Dedifferentiated amniotic fluid mesenchymal stem cell (primary cell): ENCODE results near the gene STEEP1.

Experiments
- DNase-seq: peaks from one replicate; pipeline ENCODE4 v3.0.0-alpha.2; 2016; ENCODE audit errors: extremely low spot score

STEEP1 gene

GRCh38 chrX:119565107-119565663 is at the start of gene STEEP1:
Gene STEEP1 (minus strand): TSS chrX:119565409. CDS start chrX:119565355, 54 bp downstream.
- peak; percentile 89 for DNase-seq

GRCh38 chrX:119614776-119615175 is 49.6 kb upstream of the STEEP1 start:
- no peak for DNase-seq

- no peak for DNase-seq
These were observed 41.8 kb upstream of the STEEP1 start for GRCh38 chrX:119607018-119607389.

- DNase-seq = peak; percentile 88
These were observed 41.2 kb upstream of the STEEP1 start, which contains the start of gene NKRF for GRCh38 chrX:119606280-119607017. Gene NKRF (minus strand): TSS chrX:119606424.

GRCh38 chrX:119605464-119606279 is 40.5 kb upstream of the STEEP1 start:
- no peak for DNase-seq

GRCh38 chrX:119604766-119605463 is 39.7 kb upstream of the STEEP1 start:
- DNase-seq = no peak

- no peak for DNase-seq
These were observed 37.6 kb upstream of the STEEP1 start for GRCh38 chrX:119602701-119603255.

GRCh38 chrX:119589810-119590209 is 24.6 kb upstream of the STEEP1 start:
- no peak for DNase-seq

- no peak for DNase-seq
These were observed 18.3 kb upstream of the STEEP1 start for GRCh38 chrX:119583431-119584059.

GRCh38 chrX:119579414-119579813 is 14.2 kb upstream of the STEEP1 start:
- no peak for DNase-seq

GRCh38 chrX:119574394-119575266 is 9.4 kb upstream of the STEEP1 start, which contains the start of gene UBE2A:
Gene UBE2A (plus strand): TSS chrX:119574563. CDS start chrX:119574712, 149 bp downstream.
- peak; percentile 81 for DNase-seq

- DNase-seq = peak; percentile 20
These were observed 8.7 kb upstream of the STEEP1 start for GRCh38 chrX:119573840-119574393.

GRCh38 chrX:119573222-119573621 is 8.0 kb upstream of the STEEP1 start:
- no peak for DNase-seq

- no peak for DNase-seq
These were observed 5.2 kb upstream of the STEEP1 start for GRCh38 chrX:119570351-119570835.

GRCh38 chrX:119552508-119552907 is 12.7 kb downstream of the STEEP1 start:
- DNase-seq = no peak

GRCh38 chrX:119549327-119550016 is 15.7 kb downstream of the STEEP1 start:
- DNase-seq = no peak

- DNase-seq = peak; percentile 26
These were observed 24.0 kb downstream of the STEEP1 start for GRCh38 chrX:119541188-119541587.

GRCh38 chrX:119539872-119540271 is 25.3 kb downstream of the STEEP1 start:
- DNase-seq = no peak

GRCh38 chrX:119537487-119537886 is 27.7 kb downstream of the STEEP1 start:
- DNase-seq = no peak
